Measurements from ENCODE around the gene SPART. TPM values are rescaled to one million over a fixed set of nuclear protein-coding genes. Genes with fewer than 3 reads are reported as not detected.
"Not testable (repeated sequence)": the region's sequence is repeated elsewhere in the genome, so short reads cannot be mapped to it uniquely, and the experiment has no call there.

Gene SPART
- total RNA-seq, 1 donor from 2014 or later = 64.0 TPM

DNA sequence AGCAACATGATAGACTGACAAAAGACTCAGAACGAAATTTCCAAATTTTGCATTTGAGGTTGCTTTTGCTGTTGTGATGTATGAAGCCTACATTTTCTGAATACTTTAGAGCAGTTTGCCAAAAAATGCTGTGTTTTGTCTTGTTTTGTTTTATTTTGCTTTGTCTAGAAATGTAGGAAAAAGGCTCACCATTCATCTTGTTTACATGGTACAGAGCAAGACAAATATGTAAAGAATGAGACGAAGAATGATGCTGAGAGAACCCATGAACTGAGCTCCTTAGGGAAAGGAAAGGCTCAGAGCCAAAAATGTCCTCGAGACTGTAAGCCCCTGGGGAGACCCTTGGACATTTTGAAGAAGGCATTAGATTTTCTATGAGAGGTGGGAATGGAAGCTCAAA is 6.8 kb upstream of the SPART start:
- DNase-seq = no peak

DNA sequence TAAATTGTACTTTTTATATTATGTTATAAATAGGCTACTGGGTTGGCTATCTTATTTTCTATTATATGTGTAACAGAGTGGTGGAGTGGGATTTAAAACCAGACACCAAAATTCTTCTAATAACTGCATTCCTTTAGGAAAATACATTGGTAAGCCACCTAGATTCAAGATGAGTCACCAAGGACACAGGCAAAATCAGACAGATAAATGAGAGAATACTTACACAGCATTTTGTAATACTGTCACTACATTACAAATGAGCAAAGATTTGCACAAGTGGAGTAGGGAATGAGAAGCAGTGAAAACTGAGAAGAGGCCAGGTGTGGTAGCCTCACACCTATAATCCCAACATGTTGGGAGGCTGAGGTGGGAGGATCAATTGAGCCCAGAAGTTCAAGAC is 6.2 kb upstream of the SPART start:
- DNase-seq = no peak

DNA sequence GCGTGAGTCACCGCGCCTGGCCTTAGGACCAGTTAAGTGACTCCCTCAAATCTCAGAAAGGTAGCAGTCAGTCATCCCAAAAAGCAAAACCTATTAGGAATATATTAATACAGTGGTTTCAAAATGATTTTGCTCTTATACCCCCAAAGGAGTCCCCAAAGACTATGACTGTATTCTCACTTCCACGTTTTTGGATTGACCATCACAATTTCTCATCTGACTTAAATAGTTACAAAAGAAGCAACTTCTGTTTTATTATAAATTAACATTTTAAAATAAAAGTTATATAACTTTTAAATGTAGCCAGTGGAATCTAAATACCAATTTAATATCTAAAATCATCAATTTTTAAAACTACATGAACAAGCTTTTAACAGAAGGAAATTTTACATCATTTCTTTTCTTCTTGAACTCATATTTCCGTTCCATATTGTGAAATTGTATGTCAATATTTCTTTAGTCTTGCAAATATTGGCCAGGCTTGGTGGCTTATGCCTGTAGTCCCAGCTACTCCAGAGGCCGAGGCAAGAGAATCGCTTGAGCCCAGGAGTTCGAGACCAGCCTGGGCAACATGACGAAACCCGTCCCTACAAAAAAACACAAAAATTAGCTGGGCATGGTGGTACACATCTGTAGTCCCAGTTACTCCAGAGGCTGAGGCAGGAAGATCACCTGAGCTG is 1.5 kb upstream of the SPART start:
- DNase-seq = no peak

DNA sequence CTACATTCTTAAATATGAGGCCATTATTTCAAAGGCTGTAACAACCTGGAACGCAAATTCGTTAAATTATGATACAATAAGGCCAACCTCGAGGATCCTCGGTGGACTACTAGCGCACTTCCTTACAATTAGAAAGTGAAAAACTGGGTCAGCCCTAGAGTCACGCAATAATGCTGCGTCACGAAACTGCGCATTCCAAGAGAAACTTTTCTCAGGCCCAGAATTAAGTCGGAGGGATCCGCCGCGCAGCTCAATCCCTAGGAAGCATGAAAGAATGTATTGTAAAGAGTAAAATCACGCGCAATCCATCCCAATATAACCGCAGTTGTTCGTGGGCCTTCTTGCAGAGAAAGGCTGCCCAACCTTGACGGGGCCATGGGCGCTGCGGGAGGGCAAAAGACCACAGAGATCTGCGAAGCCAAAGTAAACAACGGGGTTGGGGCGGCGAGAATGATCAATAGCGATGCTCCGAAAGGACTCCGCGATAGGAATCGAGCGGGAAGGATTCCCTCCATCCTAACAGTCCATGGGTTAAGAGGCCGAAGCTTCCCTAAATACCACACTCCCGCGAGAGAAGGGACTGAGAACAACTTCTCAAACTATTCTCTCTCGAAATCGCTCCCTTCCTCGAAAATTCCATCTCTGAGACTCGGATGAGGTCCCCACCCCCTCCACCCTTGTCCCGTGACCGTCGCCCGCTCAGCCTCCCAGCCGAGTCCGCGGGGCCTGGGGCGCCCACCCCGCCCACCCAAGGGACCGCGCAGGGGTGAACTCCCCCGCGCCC is 564 bp downstream of the SPART start:
- peak; percentile 88 for DNase-seq

DNA sequence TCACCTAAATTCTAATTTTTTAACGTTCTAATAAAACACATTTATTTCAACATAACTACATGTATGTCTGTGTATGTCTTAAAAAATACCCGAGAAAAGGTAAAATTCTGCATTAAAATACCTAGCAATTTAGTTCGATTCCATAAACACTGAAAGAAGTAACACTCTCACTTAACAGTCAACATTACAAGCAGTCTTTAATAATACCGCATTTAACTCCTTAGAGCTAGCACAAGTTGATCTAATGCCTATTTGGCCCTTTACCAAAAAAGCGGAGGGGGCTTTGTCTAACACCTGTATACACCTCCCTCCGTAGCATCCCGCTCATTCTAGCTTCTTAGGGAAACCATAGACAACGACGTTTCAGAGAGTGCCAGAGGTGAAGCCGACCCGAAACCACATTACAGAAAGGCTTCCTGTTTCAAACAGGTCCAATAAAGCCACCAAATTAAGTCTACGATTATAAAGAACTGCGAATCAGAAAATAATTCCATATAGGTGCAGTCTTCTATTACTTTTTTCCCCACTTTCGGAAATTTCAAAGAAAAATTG is 1.2 kb downstream of the SPART start:
- peak; percentile 51 for DNase-seq

DNA sequence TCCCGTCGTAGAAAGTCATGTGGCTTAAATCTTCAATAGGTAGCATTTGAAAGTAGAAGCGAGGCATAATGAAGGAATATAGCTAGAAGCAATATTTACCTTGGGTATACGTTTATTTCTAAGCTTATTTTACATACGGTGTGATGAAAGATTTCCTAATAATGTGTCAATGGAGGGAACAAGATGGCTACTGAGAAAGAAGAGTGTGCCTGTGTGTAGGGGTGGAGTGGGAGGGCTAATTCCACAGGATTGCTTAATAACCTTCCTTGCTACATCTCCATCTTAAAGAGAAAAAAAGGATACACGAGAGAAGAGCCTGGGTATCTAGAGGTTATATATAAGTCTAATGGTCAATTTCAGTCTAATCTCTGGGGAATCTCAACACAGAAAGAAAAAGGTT is 2.0 kb downstream of the SPART start:
- no peak for DNase-seq

DNA sequence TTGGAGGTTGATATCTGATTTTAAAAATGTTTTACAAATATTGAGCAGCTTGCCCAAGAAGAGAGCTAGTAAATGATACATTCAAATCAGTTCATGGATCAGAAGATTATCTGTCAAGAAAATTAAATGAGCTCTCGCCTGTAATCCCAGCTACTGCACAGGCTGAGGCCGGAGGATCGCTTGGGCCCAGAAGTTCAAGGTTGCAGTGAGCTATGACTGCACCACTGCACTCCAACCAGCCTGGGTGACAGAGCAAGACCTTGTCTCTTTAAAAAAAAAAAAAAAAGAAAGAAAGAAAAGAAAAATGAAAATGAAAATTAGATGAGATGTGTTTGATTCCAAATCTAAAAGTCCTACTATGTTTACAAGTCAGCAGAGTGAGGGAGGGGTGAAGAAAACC is 2.4 kb downstream of the SPART start:
- DNase-seq = no peak

DNA sequence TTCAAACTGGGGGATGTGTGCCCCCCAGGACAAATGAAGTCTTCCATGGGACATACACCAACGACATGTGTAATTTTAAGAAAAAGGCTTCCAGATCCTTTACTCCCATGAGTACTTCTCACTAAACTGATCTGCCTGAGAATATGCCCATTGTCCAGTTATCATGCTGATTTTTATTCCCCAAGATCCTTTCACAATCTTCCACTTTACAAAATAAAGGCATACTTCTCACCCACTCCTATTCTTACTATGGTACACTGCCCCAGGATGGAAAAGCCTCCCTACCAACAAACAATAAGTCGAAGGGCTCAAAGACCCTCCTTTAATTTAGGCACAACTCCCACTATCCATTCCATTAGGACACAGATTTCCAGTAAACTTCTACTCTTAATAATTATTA is 3.5 kb downstream of the SPART start:
- DNase-seq = no peak

DNA sequence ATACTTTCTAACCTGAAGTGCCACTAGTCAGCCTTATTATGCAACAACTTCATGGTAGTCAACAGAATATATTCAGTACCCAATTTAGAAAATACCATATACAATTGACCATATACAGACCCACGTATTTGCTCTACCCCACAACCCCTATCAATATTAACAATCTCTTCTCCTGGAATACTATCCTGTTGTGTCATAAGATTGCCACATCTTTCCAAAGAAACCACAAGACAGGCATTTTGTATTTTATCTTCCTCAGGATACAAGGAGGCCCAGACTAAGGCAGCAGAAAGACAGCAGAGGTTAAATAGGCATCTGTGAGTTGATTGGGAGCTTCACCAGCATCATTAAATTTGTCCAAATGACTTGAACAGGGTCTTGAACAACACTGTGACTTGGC is 4.5 kb downstream of the SPART start:
- DNase-seq = no peak

DNA sequence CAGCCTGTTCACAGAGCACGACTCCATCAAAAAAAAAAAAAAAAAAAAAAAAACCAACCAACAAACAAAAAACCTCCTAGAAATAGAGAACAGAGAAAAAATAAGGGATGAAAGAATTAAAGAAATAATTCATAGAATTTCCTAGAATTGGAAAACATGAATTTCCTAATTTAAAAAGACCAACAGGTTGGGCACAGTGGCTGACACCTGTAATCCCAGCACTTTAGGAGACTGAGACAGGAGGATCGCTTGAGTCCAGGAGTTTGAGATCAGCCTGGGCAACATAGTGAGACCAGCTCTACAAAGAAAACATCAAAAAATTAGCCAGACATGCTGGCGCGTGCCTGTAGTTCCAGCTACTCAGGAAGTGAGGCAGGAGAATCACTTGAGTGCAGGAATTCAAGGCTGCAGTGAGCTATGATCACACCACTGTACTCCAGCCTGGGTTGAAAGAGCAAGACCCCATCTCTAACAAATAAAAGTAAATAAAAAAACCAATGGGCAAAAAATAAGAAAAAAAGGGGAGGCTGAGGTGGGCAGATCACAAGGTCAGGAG is 6.5 kb downstream of the SPART start:
- DNase-seq = no peak

DNA sequence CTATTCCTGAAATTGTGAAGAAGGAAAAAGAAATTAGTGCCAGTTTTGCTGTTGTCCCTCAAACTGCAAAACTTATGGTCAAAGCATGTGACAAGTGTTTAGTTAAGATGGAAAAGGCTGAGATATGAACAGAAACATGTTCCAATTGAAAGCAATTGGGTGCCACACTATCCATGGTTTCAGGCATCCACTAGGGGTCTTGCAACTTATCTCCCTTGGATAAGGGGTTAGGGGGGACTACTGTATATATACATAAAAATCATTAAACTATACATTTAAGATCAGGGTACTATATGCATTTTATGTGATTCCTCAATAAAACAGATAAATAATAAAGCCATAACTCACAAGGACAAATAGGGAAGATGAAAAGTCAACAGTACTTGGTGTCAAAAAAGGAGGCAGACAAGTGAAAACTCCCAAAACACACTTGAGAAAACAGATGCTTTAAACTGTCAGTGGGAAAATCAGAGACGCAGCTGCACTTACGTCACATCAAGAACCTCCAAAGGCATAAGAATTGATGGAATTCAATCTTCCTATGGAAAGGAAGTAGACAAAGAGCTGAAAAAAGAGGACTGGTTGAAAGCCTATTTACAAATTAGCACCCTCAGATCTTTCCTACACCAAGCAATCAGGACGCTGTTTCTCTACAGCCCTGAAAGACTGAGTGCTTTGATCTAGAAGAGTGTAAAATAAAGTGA is 8.1 kb downstream of the SPART start:
- DNase-seq = no peak

DNA sequence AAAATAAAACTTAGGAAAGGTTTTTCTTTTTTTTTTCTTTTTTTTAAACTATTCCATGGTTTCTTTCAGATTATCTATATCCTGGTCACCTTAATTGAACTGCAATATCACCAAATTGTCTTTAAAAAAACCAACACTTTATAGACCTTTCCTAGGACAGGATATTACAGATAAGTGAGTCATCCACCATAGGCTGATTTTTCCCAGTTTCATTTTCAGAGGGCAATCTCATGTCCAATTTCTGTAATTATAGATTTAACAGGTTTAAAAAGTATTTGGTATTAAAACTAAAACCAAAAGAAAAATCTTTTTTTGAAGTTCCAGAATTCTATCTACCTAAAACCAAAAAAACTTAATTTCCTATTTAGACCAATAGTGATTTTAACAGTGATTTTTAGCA is 13.2 kb downstream of the SPART start:
- no peak for DNase-seq

DNA sequence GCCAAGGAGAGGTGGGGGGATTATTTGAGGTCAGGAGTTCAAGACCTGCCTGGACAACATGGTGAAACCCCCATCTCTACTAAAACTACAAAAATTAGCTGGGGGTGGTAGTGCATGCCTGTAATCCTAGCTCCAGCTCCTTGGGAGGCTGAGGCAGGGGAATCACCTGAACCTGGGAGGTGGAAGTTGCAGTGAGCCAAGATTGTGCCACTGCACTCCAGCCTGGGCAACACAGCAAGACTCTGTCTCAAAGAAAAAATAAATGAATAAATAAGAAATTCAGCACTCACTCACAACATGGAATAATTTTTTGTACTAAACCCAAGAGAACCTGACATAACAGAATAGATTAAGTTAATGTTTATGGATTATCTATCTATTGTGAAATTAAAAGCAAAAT is 13.9 kb downstream of the SPART start:
- not testable (repeated sequence) for DNase-seq

DNA sequence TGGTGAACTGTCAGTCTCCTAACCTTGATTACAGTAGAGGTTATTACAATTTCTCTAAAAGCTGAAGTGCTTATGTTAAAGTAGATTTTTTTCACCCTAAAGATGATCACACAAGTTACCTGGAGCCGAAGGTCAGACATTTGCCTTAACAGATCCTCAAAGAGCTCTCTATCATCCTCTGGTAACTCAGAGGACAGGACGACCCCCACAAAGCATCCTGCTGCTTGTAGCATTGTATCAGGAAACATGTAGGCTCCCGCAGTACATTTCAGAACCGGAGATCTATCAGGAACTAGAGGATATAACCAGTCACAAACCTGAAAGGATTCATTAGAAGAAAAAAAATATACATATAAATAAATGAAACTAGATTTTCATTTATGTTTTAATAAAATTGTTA is 14.9 kb downstream of the SPART start:
- DNase-seq = no peak

DNA sequence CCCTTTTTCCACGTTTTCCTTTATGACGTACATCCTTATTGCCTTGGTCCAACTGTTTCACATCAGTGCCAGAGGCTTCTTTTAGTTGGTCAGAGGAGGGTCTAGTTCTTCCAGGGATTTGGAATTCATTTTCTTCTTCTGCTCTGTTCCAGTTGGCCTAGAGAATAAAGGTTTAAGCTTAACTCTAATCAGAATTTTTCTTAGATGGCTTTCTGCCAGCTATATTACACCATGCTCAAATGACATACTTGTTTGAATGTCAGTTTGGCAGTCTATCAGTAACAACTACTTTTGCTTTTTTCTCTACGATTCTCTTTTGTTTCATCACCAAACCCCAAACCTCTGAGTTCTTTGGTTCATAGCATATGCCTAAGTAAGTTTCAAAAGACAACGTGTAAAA is 16.8 kb downstream of the SPART start:
- DNase-seq = peak; percentile 11

DNA sequence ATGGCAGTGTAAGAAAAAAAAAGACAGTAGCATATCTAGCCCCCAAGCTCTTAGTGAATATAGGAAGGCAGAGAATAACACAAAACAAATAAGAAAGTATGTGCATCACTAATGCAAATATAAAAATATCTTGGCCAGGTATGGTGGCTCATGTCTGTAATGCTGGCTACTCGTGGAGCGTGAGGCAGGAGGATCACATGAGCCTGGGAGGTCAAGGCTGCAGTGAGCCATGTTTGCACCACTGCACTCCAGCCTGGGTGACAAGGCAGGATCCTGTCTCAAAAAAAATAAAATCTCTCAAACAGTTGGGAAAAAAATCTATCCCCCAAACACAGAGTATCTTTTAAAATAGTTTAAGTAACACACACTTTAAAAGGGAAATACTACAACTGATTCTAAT is 17.4 kb downstream of the SPART start:
- DNase-seq = no peak

DNA sequence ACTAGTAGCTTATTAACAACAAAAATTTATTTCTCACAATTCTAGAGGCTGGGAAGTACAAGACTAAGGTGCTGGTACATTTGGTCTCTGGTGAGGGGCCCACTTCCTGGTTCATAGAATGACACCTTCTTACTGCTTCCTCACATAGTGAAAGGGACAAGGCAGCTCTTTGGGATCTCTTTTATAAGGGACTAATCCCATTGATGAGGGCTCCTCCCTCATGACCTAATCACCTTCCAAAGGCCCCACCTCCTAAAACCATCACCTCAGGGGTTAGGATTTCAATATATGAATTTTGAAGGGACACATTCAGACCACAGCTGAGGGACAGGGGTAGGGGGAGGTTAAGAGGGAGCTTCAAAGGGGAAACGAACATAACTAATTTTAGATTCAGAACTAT is 20.3 kb downstream of the SPART start:
- DNase-seq = no peak

DNA sequence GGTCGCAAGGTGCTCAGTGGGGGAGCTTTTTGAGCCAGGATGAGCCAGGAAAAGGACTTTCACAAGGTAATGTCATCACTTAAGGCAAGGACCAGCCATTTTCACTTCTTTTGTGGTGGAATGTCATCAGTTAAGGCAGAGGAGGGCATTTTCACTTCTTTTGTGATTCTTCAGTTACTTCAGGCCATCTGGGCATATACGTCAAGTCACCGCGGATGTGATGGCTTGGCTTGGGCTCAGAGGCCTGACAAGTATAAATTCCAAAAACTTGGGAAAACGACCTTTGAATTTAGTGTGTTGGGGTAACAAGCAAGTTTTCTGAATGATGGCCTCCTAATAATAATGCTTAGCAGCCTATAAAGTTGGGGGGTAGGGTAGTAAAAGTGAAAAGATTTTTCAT is 21.3 kb downstream of the SPART start:
- not testable (repeated sequence) for DNase-seq

DNA sequence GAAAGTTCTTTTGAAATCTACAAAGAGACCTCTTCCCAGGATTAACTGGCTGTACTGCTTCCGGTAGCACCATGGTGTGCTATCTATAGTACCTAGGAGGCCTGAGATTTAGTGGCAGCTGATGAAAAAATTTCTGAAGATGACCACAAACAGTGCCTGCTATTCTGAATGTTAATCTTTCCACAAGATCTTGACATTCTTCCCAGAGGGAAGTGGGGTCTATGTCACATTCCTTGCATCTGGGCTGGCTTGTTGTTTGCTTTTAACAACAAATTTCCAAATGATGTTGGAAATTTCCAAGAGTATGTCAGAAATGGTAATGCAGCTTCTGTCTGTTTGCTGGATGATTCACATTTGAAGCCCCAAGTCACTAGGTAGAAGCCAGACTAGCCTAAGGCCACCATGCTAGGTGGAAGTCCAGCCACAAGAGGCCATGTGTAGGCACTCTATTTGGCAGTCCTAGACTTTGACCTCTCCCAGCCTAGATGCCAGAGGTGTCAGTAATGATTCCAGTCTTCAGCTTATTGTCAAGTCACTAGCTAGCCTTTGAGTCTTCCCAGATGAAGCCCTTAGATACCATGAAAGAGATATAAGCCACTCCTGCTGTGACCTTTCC is 22.1 kb downstream of the SPART start:
- DNase-seq = no peak

DNA sequence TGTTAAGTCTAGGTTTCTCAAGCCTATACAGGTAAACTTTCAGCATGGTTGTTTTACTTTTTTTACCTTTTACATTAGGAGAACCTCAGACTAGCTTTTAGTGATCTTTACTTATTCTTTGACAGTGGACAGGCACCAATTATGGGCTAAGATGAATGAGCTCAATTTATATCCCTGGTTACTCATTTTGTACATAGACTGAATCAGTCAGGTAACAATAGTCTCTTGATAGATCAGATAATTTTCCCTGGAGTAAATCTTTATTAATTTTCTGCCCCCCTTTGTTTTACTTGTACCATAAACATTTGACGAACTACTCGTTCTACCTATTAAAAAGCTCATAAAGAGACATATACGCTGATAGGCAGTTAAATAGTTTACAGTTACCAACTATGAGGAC is 22.8 kb downstream of the SPART start:
- no peak for DNase-seq

DNA sequence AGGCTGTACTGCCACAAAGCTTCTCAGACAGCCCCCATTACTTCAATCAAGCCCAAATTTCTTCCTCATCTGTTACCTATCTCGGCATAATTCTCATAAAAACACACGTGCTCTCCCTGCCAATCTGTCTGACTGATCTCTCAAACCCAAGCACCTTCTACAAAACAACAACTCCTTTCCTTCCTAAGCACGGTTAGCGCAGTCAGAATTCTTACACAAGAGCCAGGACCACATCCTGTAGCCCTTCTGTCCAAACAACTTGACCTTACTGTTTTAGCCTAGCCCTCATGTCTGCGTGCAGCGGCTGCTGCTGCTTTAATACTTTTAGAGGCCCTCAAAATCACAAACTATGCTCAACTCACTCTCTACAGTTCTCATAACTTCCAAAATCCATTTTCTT is 26.4 kb downstream of the SPART start:
- not testable (repeated sequence) for DNase-seq

Data from skin of body (tissue), 2 donors.